ENCODE data around the gene ADGRD2. TPM values are rescaled to one million over a fixed set of nuclear protein-coding genes. Genes with fewer than 3 reads are reported as not detected.

ADGRD2 gene
- total and polyA plus RNA-seq, 4 donors = not detected

GRCh38 chr9:124526174-124526573, 75.9 kb downstream of the ADGRD2 start:
- no peak overlapping the region for H3K27ac ChIP-seq (ENCODE audit: low read depth in 1 of 2, low read length in 1 of 2)
- TF ChIP-seq, protein P1, sequence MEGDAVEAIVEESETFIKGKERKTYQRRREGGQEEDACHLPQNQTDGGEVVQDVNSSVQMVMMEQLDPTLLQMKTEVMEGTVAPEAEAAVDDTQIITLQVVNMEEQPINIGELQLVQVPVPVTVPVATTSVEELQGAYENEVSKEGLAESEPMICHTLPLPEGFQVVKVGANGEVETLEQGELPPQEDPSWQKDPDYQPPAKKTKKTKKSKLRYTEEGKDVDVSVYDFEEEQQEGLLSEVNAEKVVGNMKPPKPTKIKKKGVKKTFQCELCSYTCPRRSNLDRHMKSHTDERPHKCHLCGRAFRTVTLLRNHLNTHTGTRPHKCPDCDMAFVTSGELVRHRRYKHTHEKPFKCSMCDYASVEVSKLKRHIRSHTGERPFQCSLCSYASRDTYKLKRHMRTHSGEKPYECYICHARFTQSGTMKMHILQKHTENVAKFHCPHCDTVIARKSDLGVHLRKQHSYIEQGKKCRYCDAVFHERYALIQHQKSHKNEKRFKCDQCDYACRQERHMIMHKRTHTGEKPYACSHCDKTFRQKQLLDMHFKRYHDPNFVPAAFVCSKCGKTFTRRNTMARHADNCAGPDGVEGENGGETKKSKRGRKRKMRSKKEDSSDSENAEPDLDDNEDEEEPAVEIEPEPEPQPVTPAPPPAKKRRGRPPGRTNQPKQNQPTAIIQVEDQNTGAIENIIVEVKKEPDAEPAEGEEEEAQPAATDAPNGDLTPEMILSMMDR (IDR thresholded peaks at IDR 0.05; ENCODE audit: control extremely low read depth, extremely low read depth) = no peak
- no peak overlapping the region for H3K9ac ChIP-seq (ENCODE audit: insufficient read depth in 1 of 2, low read length in 2 of 2)
- no peak for DNase-seq
- H3K9me3 ChIP-seq (ENCODE audit: control insufficient read depth in 4 of 4, insufficient read depth in 3 of 4, low read length in 3 of 4) = peaks cover 0 to 3% (median 0%) of the 10 kb centered on the region in 4 donors
- no peak overlapping the region for H3K4me3 ChIP-seq
- ATAC-seq (ENCODE audit: insufficient read depth, low FRiP score) = no peak
- peaks cover 0 to 3% (median 0%) of the 10 kb centered on the region in 5 donors for H3K4me1 ChIP-seq (ENCODE audit: control insufficient read depth in 5 of 5, insufficient read depth in 5 of 5, low read length in 5 of 5)
- no peaks in the 10 kb centered on the region for H3K27me3 ChIP-seq (ENCODE audit: control insufficient read depth in 3 of 3, insufficient read depth in 3 of 3, low read length in 2 of 3)
- no peaks in the 10 kb centered on the region for H3K36me3 ChIP-seq (ENCODE audit: control insufficient read depth in 4 of 4, insufficient read depth in 4 of 4, low read length in 4 of 4)
- 93 to 97% methylated on average over 2 of the region's 2 CpGs for WGBS, 2 donors

DNA sequence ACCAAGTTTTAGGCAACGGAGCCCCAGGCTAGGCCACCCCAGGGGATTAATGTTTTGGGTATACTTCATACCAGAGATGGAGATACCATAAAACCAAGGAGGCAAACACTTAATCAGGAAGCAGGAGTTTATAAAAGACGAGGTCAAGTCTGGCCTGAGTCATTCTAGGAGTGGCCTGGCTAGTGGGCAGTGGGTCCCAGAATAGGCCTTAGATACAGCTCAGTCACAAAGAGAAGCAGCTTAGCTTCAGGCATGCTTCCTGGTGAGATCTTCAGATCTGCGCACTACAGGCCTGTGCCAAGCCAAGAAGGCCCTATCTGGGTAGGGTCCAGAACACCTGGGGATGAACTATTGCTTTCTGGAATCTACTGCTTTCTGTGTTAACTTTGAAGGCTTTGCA, 77.5 kb downstream of the ADGRD2 start:
- Histone ChIP-seq H3K9me3 (ENCODE audit: control insufficient read depth in 4 of 4, insufficient read depth in 3 of 4, low read length in 3 of 4) (peaks cover 0 to 3% (median 0%) of the 10 kb centered on the region in 4 donors), H3K27me3 (ENCODE audit: control insufficient read depth in 3 of 3, insufficient read depth in 3 of 3, low read length in 2 of 3) (no peaks in the 10 kb centered on the region), H3K27ac (ENCODE audit: low read depth in 1 of 2, low read length in 1 of 2) (no peak overlapping the region), H3K4me1 (ENCODE audit: control insufficient read depth in 5 of 5, insufficient read depth in 5 of 5, low read length in 5 of 5) (peaks cover 0 to under 1% (median 0%) of the 10 kb centered on the region in 5 donors), H3K4me3 (no peak overlapping the region), H3K9ac (ENCODE audit: insufficient read depth in 1 of 2, low read length in 2 of 2) (no peak overlapping the region), H3K36me3 (ENCODE audit: control insufficient read depth in 4 of 4, insufficient read depth in 4 of 4, low read length in 4 of 4) (no peaks in the 10 kb centered on the region)
- 83 to 89% methylated on average over 3 of the region's 3 CpGs for WGBS, 2 donors
- no peak for DNase-seq
- TF ChIP-seq, protein P1 (IDR thresholded peaks at IDR 0.05; ENCODE audit: control extremely low read depth, extremely low read depth) = no peak
- no peak for ATAC-seq (ENCODE audit: insufficient read depth, low FRiP score)

Other genes with a start within 250 kb of the ADGRD2 start
- gene NEK6, start 192.5 kb upstream of the ADGRD2 start, total RNA-seq = 10 to 100 TPM; 49.1 to 86.2 TPM
- 10 to 100 TPM; 19.0 to 57.2 TPM for gene NEK6, start 192.5 kb upstream of the ADGRD2 start, polyA plus RNA-seq
- 100 to 1,000 TPM in 1 of 2 donors, 10 to 100 TPM in 1; 86.1 to 113 TPM for gene PSMB7, start 35.0 kb upstream of the ADGRD2 start, total RNA-seq
- 100 to 1,000 TPM; 185 to 194 TPM for gene PSMB7, start 35.0 kb upstream of the ADGRD2 start, polyA plus RNA-seq
- gene NR5A1, start 56.9 kb downstream of the ADGRD2 start, total RNA-seq = under 1 TPM; 0.09 to 0.37 TPM
- gene NR5A1, start 56.9 kb downstream of the ADGRD2 start, polyA plus RNA-seq = under 1 TPM in 1 of 2 donors, not detected in 1; 0.02 TPM

Measured in lung (tissue), 12 donors.